Measurements from ENCODE around the gene ZCCHC13.

DNA sequence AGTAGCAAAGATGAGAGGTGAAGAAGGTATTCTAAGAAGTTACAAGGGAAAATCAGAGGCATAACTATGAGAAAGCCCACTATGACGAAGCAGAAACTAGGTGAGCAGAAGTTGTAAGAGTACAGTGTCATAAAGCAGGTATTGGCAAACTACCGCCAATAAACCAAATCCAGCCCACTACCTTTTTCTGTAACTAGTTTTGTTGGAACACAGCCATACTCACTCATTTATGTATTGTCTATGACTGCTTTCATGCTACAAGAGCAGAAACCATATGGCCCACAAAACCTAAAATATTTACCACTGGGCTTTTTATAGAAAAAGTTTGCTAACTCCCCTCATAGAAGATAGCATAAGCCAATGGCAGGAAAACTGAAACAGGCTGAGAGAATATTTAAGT, 31.8 kb upstream of the ZCCHC13 start:
- no peak for TF ChIP-seq CTCF (IDR thresholded peaks at IDR 0.05; ENCODE audit: low read depth, low read length)
- TF ChIP-seq EZH2phosphoT487 (IDR thresholded peaks at IDR 0.05; ENCODE audit: low read depth) = no peak

All from OCI-LY3 (cell line).